ENCODE measurements around the gene SNIP1.
"Not testable (repeated sequence)": the region's sequence is repeated elsewhere in the genome, so short reads cannot be mapped to it uniquely, and the experiment has no call there.

The SNIP1 gene

DNA sequence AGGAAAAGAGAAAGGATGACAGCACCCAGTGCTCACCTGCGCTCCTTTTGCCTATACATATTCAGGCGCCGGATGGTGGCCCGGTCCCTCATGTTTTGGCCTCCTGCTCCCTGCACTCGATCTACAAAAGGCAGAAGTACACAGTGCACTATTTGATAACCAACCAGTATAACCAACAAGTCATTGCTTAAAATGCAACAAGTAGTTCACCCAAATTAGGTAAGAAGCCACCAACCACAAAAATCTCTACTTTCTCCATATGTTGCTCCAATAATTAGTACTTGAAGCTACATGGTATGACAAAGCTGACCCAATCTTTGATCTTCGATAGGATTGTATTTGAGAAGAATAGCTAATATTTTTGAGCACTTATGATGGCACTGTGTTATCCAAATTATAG is 39.6 kb upstream of the SNIP1 start:
- H3K4me3 ChIP-seq (replicated peaks; ENCODE audit: insufficient read depth, low read length), result no peak overlapping the region
- H3K27me3 ChIP-seq (ENCODE audit: insufficient read depth, poor library complexity, severe bottlenecking), result no peaks in the 10 kb centered on the region
- no peak for TF ChIP-seq REST (IDR thresholded peaks at IDR 0.05; ENCODE audit: insufficient replicate concordance, low read depth)
- TF ChIP-seq POLR2AphosphoS5 (IDR thresholded peaks at IDR 0.05; ENCODE audit: low read depth), result no peak
- no peak for TF ChIP-seq GABPA (IDR thresholded peaks at IDR 0.05; ENCODE audit: low read depth)
- TF ChIP-seq SPI1 (IDR thresholded peaks at IDR 0.05; ENCODE audit: borderline replicate concordance, low read depth), result no peak
- no peak for TF ChIP-seq CTCF (IDR thresholded peaks at IDR 0.05; ENCODE audit: insufficient read depth, low read length)
- no peak overlapping the region for H3K27ac ChIP-seq (replicated peaks)
- DNase-seq (ENCODE audit: low read depth in 1 of 2, low spot score in 1 of 2), result no peak

- no peak overlapping the region for H3K4me3 ChIP-seq (replicated peaks; ENCODE audit: insufficient read depth, low read length)
- H3K27ac ChIP-seq (replicated peaks), result no peak overlapping the region
- TF ChIP-seq POLR2AphosphoS5 (IDR thresholded peaks at IDR 0.05; ENCODE audit: low read depth) (no peak), CTCF (IDR thresholded peaks at IDR 0.05; ENCODE audit: insufficient read depth, low read length) (no peak), REST (IDR thresholded peaks at IDR 0.05; ENCODE audit: insufficient replicate concordance, low read depth) (no peak), SPI1 (IDR thresholded peaks at IDR 0.05; ENCODE audit: borderline replicate concordance, low read depth) (no peak), GABPA (IDR thresholded peaks at IDR 0.05; ENCODE audit: low read depth) (no peak)
- H3K27me3 ChIP-seq (ENCODE audit: insufficient read depth, poor library complexity, severe bottlenecking), result no peaks in the 10 kb centered on the region
- no peak for DNase-seq (ENCODE audit: low read depth in 1 of 2, low spot score in 1 of 2)
Measured at GRCh38 chr1:37588939-37589338, 34.8 kb upstream of the SNIP1 start.

GRCh38 chr1:37584544-37584943 is 30.5 kb upstream of the SNIP1 start:
- not testable (repeated sequence) for H3K27me3 ChIP-seq (ENCODE audit: insufficient read depth, poor library complexity, severe bottlenecking); H3K4me3 ChIP-seq (replicated peaks; ENCODE audit: insufficient read depth, low read length); DNase-seq (ENCODE audit: low read depth in 1 of 2, low spot score in 1 of 2); H3K27ac ChIP-seq (replicated peaks)

DNA sequence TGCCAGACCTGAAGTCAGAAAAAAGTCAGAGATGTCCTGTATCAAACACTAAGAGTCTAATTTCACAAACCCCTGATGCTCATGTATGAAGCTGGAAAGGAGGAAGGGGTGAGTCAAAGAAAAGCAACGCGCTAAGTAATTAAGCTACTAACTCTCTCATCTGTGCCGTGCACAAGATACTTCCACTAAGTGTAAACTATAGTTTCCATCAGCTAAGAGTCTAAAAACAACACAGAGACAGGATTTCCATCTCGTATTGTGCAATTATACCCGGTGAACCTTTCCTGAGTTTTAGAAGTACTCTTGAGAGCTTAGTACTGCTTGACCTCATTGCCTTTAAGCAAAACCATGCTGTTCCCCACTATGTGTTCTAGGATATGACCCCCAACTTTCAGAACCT is 21.6 kb upstream of the SNIP1 start:
- DNase-seq (ENCODE audit: low read depth in 1 of 2, low spot score in 1 of 2), result no peak
- H3K27me3 ChIP-seq (ENCODE audit: insufficient read depth, poor library complexity, severe bottlenecking), result no peaks in the 10 kb centered on the region
- TF ChIP-seq CTCF (IDR thresholded peaks at IDR 0.05; ENCODE audit: insufficient read depth, low read length), result no peak
- no peak for TF ChIP-seq POLR2AphosphoS5 (IDR thresholded peaks at IDR 0.05; ENCODE audit: low read depth)
- TF ChIP-seq SPI1 (IDR thresholded peaks at IDR 0.05; ENCODE audit: borderline replicate concordance, low read depth), result no peak
- no peak for TF ChIP-seq REST (IDR thresholded peaks at IDR 0.05; ENCODE audit: insufficient replicate concordance, low read depth)
- no peak for TF ChIP-seq GABPA (IDR thresholded peaks at IDR 0.05; ENCODE audit: low read depth)
- no peak overlapping the region for H3K4me3 ChIP-seq (replicated peaks; ENCODE audit: insufficient read depth, low read length)
- H3K27ac ChIP-seq (replicated peaks), result no peak overlapping the region

Measured in HL-60 (cell line).